Activated T-cell treated with anti-CD3 and anti-CD28 coated beads, Interleukin-2, amount 50 U/mL, for 24 hours (primary cell): ENCODE measurements around the gene PTPRM.

Source experiments
- DNase-seq: peaks from one replicate; pipeline ENCODE4 v3.0.0-alpha.2; 2020
- H3K27ac Mint-ChIP-seq: 2 replicates; pipeline ENCODE4 v1.8.0; 2020; ENCODE audit warnings: mild to moderate bottlenecking, mixed read lengths
- H3K27me3 Mint-ChIP-seq: 2 replicates; pipeline ENCODE4 v1.8.0; 2020; ENCODE audit warnings: mixed read lengths
- H3K36me3 Mint-ChIP-seq: 2 replicates; pipeline ENCODE4 v1.8.0; 2020; ENCODE audit warnings: low read depth, mixed read lengths
- H3K4me1 Mint-ChIP-seq: 2 replicates; pipeline ENCODE4 v1.8.0; 2020; ENCODE audit warnings: low read depth, mixed read lengths
- H3K4me3 Mint-ChIP-seq: 2 replicates; pipeline ENCODE4 v1.8.0; 2020; ENCODE audit warnings: mild to moderate bottlenecking, moderate library complexity, mixed read lengths
- H3K9me3 Mint-ChIP-seq: 2 replicates; pipeline ENCODE4 v1.8.0; 2020; ENCODE audit warnings: mixed read lengths

The PTPRM gene

GRCh38 chr18:8389391-8390340 lies 822.5 kb downstream of the PTPRM start:
- Mint-ChIP-seq H3K27ac (no peak overlapping the region), H3K4me3 (no peak overlapping the region)

DNA sequence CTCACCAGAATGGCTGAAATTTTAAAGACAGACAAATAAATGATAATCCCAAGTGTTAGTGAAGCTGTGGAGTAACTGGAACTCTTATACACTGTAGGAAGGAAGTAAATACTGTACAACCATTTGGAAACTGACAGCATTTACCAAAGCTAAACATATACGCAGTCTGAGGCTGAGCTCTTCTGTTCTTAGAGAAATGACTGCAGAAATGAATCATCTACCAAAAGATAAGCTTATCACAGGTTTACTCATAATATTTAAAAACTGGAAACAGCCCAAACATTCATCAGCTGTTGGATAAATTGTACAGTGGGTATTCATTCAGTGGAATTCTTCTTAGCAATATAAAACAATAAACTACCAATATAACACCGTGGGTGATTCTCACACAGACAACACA lies 824.0 kb downstream of the PTPRM start:
- H3K27me3 Mint-ChIP-seq = no peaks in the 10 kb centered on the region
- H3K36me3 Mint-ChIP-seq = no peaks in the 10 kb centered on the region
- DNase-seq = no peak
- H3K9me3 Mint-ChIP-seq = no peaks in the 10 kb centered on the region
- no peak overlapping the region for H3K27ac Mint-ChIP-seq
- no peaks in the 10 kb centered on the region for H3K4me1 Mint-ChIP-seq
- no peak overlapping the region for H3K4me3 Mint-ChIP-seq

More at GRCh38 chr18:8389391-8390340, 822.5 kb downstream of the PTPRM start:
- H3K36me3 Mint-ChIP-seq = no peaks in the 10 kb centered on the region
- H3K4me1 Mint-ChIP-seq = no peaks in the 10 kb centered on the region
- peak; percentile 32 for DNase-seq
- no peaks in the 10 kb centered on the region for H3K9me3 Mint-ChIP-seq
- H3K27me3 Mint-ChIP-seq = no peaks in the 10 kb centered on the region

GRCh38 chr18:8396254-8396653 lies 829.1 kb downstream of the PTPRM start:
- H3K4me3 Mint-ChIP-seq = no peak overlapping the region
- H3K27ac Mint-ChIP-seq = no peak overlapping the region
- no peaks in the 10 kb centered on the region for H3K9me3 Mint-ChIP-seq
- no peak for DNase-seq
- no peaks in the 10 kb centered on the region for H3K36me3 Mint-ChIP-seq
- H3K27me3 Mint-ChIP-seq = no peaks in the 10 kb centered on the region
- H3K4me1 Mint-ChIP-seq = no peaks in the 10 kb centered on the region

- DNase-seq = no peak
- H3K9me3 Mint-ChIP-seq = no peaks in the 10 kb centered on the region
- no peaks in the 10 kb centered on the region for H3K36me3 Mint-ChIP-seq
- H3K4me1 Mint-ChIP-seq = no peaks in the 10 kb centered on the region
- H3K27me3 Mint-ChIP-seq = no peaks in the 10 kb centered on the region
- H3K4me3 Mint-ChIP-seq = no peak overlapping the region
- no peak overlapping the region for H3K27ac Mint-ChIP-seq
These were observed 829.9 kb downstream of the PTPRM start for GRCh38 chr18:8397034-8397433.

DNA sequence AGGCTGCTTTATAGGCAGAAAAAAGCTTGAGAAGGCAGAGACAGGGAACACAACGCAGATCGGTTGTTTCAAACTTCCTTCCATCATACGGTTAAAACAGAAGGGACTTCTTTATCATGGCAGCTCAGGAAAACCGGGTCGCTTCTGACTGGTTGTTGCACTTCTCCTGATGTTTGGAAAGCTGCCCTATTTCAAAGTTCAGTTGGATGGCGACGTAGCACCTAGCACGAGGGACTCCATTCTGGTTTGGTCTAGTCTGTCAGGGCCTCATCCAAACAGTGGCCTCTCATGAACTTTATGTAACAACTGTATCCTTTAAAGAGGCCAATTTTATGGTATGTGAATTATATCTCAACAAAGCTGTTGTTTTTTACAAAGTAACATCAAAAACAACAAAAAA lies 832.0 kb downstream of the PTPRM start:
- H3K4me3 Mint-ChIP-seq = no peak overlapping the region
- H3K4me1 Mint-ChIP-seq = no peaks in the 10 kb centered on the region
- no peak for DNase-seq
- H3K9me3 Mint-ChIP-seq = no peaks in the 10 kb centered on the region
- no peak overlapping the region for H3K27ac Mint-ChIP-seq
- H3K36me3 Mint-ChIP-seq = no peaks in the 10 kb centered on the region
- no peaks in the 10 kb centered on the region for H3K27me3 Mint-ChIP-seq

GRCh38 chr18:8400193-8400752 lies 833.2 kb downstream of the PTPRM start:
- no peak overlapping the region for H3K4me3 Mint-ChIP-seq
- DNase-seq = no peak
- no peak overlapping the region for H3K27ac Mint-ChIP-seq
- H3K27me3 Mint-ChIP-seq = no peaks in the 10 kb centered on the region
- H3K9me3 Mint-ChIP-seq = no peaks in the 10 kb centered on the region
- no peaks in the 10 kb centered on the region for H3K36me3 Mint-ChIP-seq
- H3K4me1 Mint-ChIP-seq = no peaks in the 10 kb centered on the region

GRCh38 chr18:8400825-8401224 lies 833.7 kb downstream of the PTPRM start:
- Mint-ChIP-seq H3K36me3 (no peaks in the 10 kb centered on the region), H3K4me3 (no peak overlapping the region), H3K9me3 (no peaks in the 10 kb centered on the region), H3K27ac (no peak overlapping the region), H3K27me3 (no peaks in the 10 kb centered on the region), H3K4me1 (no peaks in the 10 kb centered on the region)
- DNase-seq = no peak

GRCh38 chr18:8401606-8402005 lies 834.5 kb downstream of the PTPRM start:
- Mint-ChIP-seq H3K27me3 (no peaks in the 10 kb centered on the region), H3K27ac (no peak overlapping the region), H3K4me1 (no peaks in the 10 kb centered on the region), H3K36me3 (no peaks in the 10 kb centered on the region), H3K4me3 (no peak overlapping the region), H3K9me3 (no peaks in the 10 kb centered on the region)
- DNase-seq = no peak

DNA sequence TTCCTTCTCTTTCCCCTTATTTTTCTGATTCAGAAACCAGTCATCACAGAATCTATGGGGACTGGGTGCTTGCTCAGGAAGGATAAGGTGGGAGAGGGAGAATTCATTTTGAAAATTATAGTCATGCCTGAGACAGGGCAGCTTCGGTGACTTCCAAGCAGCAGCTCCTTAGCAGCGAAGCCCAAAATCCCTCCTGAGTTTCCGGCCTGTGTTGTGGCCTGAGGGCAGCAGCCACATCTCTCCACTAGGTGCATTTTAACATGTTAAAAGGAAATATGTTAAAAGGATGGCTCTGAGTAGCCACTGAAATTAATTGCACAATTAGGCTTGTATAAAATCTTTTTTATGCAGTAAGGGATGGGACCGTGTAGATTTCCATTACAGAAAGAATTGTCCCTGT lies 835.1 kb downstream of the PTPRM start:
- Mint-ChIP-seq H3K4me1 (no peaks in the 10 kb centered on the region), H3K9me3 (no peaks in the 10 kb centered on the region), H3K27me3 (no peaks in the 10 kb centered on the region), H3K4me3 (no peak overlapping the region), H3K36me3 (no peaks in the 10 kb centered on the region), H3K27ac (no peak overlapping the region)
- no peak for DNase-seq

DNA sequence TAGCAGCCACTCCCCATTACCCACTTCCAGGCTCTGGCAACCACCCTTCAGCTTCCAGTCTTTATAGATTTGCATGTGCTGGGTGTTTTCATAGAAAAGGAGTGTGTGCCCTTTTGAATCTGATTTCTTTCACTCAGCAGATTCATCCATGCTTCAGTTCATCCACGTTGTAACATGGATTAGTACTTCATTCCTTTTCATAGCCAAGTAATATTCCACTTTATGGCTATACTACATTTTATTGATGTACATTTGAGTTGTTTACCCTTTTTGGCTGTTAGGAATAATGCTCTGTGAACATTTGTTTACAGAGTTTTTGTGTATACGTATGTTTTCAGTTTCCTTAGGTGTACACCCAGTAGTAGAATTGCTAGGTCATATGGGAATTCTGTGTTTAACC lies 836.6 kb downstream of the PTPRM start:
- Mint-ChIP-seq H3K9me3 (no peaks in the 10 kb centered on the region), H3K36me3 (no peaks in the 10 kb centered on the region), H3K27me3 (no peaks in the 10 kb centered on the region), H3K27ac (no peak overlapping the region), H3K4me1 (no peaks in the 10 kb centered on the region), H3K4me3 (no peak overlapping the region)
- DNase-seq = no peak

- no peak overlapping the region for H3K4me3 Mint-ChIP-seq
- H3K27ac Mint-ChIP-seq = no peak overlapping the region
- no peaks in the 10 kb centered on the region for H3K4me1 Mint-ChIP-seq
- no peaks in the 10 kb centered on the region for H3K36me3 Mint-ChIP-seq
- H3K27me3 Mint-ChIP-seq = no peaks in the 10 kb centered on the region
- DNase-seq = no peak
- peaks cover 12% of the 10 kb centered on the region for H3K9me3 Mint-ChIP-seq
These were observed 839.2 kb downstream of the PTPRM start for GRCh38 chr18:8406186-8406867.

DNA sequence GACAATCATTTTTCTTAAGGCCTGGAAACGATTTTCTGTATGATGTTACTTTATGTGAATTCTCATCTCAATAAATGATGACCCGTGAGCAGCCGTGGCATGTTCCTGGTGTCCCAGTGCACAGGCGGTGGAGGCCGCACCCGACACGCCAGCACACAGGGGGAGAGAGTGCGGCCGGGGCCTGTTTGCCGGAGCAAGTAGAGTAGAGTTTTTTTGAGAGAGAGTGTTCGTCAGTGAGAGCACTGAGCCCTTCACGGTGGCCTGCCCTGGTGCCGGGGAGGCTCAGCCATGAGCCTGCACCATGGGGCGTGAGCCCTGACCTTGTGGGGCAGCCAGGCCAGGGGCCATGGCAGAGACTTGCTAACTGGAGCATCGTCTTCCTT lies 839.7 kb downstream of the PTPRM start:
- no peak for DNase-seq
- Mint-ChIP-seq H3K27me3 (no peaks in the 10 kb centered on the region), H3K4me1 (no peaks in the 10 kb centered on the region), H3K4me3 (no peak overlapping the region), H3K9me3 (peaks cover 17% of the 10 kb centered on the region), H3K36me3 (no peaks in the 10 kb centered on the region), H3K27ac (no peak overlapping the region)

DNA sequence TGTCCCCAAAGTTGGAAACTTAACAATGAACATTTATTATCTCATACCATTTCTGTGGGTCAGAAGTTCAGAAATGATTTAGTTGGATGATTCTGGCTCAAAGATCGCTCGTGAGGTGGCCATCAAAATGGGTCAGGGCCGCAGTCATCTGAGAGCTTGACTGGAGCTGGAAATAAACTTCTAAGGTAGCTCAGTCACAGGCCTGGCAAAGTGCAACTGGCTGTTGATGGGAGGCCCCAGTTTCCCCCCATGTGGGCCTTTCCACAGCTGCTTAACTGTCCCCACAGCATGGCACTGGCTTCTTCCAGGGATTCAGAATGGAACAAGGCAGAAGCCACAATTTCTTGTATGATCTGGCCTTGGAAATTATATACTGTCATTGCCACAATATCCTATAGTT lies 842.0 kb downstream of the PTPRM start:
- no peaks in the 10 kb centered on the region for H3K36me3 Mint-ChIP-seq
- no peaks in the 10 kb centered on the region for H3K27me3 Mint-ChIP-seq
- no peak overlapping the region for H3K27ac Mint-ChIP-seq
- H3K4me1 Mint-ChIP-seq = no peaks in the 10 kb centered on the region
- no peak for DNase-seq
- peaks cover 17% of the 10 kb centered on the region for H3K9me3 Mint-ChIP-seq
- H3K4me3 Mint-ChIP-seq = no peak overlapping the region

GRCh38 chr18:8411492-8411891 lies 844.4 kb downstream of the PTPRM start:
- Mint-ChIP-seq H3K27ac (no peak overlapping the region), H3K4me1 (no peaks in the 10 kb centered on the region), H3K4me3 (no peak overlapping the region), H3K27me3 (peaks cover 2% of the 10 kb centered on the region), H3K36me3 (no peaks in the 10 kb centered on the region), H3K9me3 (peaks cover 17% of the 10 kb centered on the region)
- no peak for DNase-seq

DNA sequence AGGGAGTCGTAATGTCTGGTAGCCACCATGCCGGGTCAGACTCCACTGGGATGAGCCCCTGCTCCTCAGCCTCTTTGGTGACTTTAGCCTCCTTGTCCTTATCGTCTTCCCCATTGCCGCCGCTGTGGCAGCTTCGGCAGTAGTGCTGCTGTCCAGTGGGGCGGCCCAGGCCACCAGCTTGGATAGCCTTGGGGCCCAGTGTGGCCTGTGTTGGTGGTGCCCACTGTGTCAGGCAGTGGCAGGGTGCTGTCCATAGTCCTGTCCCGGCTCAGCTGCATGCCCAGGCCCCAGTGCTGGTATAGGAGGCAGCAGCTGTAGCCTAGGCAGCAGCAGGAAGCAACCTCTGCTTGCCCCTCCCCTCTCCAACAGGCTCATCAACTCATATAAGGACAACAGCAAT lies 845.0 kb downstream of the PTPRM start:
- no peak for DNase-seq
- H3K27me3 Mint-ChIP-seq = peaks cover 3% of the 10 kb centered on the region
- no peak overlapping the region for H3K4me3 Mint-ChIP-seq
- H3K9me3 Mint-ChIP-seq = peaks cover 17% of the 10 kb centered on the region
- H3K4me1 Mint-ChIP-seq = no peaks in the 10 kb centered on the region
- H3K36me3 Mint-ChIP-seq = no peaks in the 10 kb centered on the region
- H3K27ac Mint-ChIP-seq = no peak overlapping the region
